Activated CD8-positive, alpha-beta memory T cell treated with anti-CD3 and anti-CD28 coated beads for 36 hours (primary cell): ENCODE measurements around the gene BACH1. TPM values are rescaled to one million over a fixed set of nuclear protein-coding genes. Genes with fewer than 3 reads are reported as not detected.
"Not testable (repeated sequence)": the region's sequence is repeated elsewhere in the genome, so short reads cannot be mapped to it uniquely, and the experiment has no call there.

Experiments
- CTCF ChIA-PET: fragments of 350-600 bp; sonication (Branson Sonifier 250); formaldehyde crosslinking; loops from one replicate; lab custom pipeline; 2021; ENCODE audit warnings: antibody characterized with exemption; lab: Charles Lee
- POLR2A ChIA-PET: fragments of 350-600 bp; sonication (Branson Sonifier 250); formaldehyde crosslinking; loops from one replicate; lab custom pipeline; 2021; ENCODE audit warnings: antibody characterized with exemption; lab: Charles Lee
- total RNA-seq, 2 experiments: library from RNA; stranded (reverse); gene quantifications; one replicate each; pipeline ENCODE4 v1.2.3, GENCODE V29; 2021

Gene BACH1
- total RNA-seq, 2 experiments from 2014 or later = 20.5 to 21.5 TPM

DNA sequence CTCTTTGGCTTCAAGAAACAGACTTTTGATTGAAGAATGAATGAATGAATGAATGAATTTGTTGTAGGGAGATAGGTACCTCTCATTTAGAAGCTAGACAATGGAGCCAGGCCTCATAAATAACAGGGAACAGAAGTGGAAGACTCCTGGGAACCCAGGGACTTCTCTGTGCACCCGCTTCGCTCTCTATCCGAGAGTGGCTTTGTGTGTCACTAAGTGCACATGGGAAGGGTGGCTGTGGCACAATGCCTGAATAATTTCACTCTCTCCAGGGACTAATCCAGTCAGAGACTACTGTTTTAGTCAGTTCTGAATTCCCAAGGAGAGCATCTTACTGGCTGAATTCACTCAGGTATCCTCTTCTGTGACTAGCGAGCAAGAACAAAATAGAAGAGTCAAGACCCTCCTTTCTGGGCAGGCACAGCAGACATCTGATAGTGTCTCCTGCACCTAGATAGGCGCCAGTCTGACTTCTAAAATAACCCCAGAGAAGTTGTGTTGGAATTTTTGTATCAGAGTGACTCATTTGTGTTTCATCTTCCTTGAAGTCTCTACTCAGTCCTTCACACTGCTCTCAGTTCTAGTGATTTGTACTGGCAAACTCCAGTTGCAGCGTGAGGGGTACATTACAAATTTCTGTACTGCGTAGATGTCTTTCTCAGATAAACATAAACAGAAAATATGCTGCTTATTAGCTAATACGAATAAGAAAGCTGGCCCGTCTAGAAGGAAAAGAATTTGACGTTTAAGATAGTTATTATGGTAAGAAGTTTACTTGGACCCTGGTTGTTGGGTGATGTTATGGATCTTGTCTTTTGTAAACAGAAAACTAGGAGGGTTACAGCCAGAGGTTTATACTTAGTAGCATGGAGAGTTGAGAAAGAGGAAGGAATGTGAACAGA, 34.0 kb downstream of the BACH1 start:
- POLR2A ChIA-PET = no interaction called here
- CTCF ChIA-PET = no interaction called here

GRCh38 chr21:29333406-29333805, 34.7 kb downstream of the BACH1 start:
- ChIA-PET POLR2A (no interaction called here), CTCF (no interaction called here)

DNA sequence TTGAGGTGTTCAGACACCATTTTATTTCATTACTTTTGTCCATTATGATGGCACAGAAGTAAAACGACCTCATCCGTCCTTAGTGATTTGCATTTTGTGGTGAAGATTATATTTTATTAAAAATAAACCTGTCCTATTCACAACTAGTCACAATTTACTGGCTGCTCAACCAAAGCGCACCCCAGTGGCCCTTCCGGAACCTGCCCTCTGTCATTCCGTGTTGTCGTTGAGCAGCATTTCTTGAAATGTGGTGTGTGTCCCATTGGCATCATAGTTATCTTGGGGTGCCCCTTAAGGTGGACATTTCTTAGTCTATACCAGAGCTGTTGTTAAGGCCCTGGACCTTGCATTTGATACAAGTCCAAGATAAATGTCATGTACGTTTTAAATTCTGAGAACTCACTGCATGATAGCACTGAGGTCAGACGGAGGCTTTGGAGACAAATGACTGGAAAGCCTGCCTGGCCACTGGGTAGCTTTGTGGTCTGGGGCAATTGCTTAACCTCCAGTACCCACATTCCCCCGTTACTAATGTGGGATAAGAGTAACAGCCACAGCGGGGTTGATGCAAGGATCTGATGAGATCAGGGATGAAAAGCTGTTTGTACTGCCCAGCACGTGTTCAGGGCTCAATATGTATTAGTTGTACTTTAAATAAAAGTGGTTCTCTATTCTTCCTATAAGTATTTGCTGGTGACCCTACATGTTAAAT, 36.2 kb downstream of the BACH1 start:
- CTCF ChIA-PET = no interaction called here
- POLR2A ChIA-PET = no interaction called here

- ChIA-PET POLR2A (no interaction called here), CTCF (no interaction called here)
These were observed 37.0 kb downstream of the BACH1 start for GRCh38 chr21:29335720-29336119.

GRCh38 chr21:29338256-29338655, 39.5 kb downstream of the BACH1 start:
- CTCF ChIA-PET = interaction anchor here (1.6 kb wide), 1 partner anchor 38 kb away, joined by 4 read pairs; no protein-coding TSS in a partner anchor
- POLR2A ChIA-PET = no interaction called here

DNA sequence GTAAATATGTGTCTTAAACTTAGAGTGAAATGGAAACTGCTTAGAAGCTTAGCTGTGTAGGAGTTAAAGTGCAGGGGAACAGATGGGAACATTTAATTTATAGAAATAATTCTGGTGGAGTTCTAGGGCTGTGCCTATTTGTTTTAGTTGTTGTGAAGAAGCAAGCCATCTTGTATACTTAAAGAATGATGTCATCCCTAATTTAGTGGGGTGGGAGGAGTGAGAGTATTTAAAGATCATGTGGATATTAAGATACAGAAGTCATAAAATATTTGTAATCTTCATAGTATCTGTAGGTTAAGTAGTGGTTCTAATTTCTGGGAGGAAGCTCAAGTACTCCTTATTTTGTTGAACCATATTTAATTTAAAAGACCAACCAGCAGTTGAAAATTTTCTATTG, 41.5 kb downstream of the BACH1 start:
- ChIA-PET CTCF (interaction anchor here (1.1 kb wide), 1 partner anchor 31 kb away, joined by 3 read pairs; no protein-coding TSS in a partner anchor), POLR2A (no interaction called here)

DNA sequence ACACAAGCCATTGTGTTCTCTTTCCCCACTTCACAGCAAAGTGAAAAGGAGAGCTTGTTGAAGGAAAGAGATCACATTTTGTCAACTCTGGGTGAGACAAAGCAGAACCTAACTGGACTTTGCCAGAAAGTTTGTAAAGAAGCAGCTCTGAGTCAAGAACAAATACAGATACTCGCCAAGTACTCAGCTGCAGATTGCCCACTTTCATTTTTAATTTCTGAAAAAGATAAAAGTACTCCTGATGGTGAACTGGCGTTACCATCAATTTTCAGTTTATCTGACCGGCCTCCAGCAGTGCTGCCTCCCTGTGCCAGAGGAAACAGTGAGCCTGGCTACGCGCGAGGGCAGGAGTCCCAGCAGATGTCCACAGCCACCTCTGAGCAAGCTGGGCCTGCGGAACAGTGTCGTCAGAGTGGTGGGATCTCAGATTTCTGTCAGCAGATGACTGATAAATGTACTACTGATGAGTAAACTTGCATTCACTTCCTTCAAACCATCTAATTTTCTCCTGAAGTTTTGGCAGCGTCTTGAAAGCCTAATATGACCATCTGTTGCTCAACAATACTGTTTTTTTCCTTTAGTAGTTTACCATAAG, 43.7 kb downstream of the BACH1 start:
- ChIA-PET CTCF (interaction anchor here (0.8 to 1.2 kb wide), 2 partner anchors 29 to 97 kb away, joined by 4 read pairs; no protein-coding TSS in a partner anchor), POLR2A (interaction anchor here (0.9 to 1.8 kb wide), 3 partner anchors 42 to 340 kb away, joined by 3 to 9 read pairs (median 6); partner anchors contain the start of gene BACH1)

GRCh38 chr21:29343519-29343918, 44.8 kb downstream of the BACH1 start:
- POLR2A ChIA-PET = interaction anchor here (0.6 to 1.8 kb wide), 2 partner anchors 43 kb away, joined by 3 to 6 read pairs; no protein-coding TSS in a partner anchor
- CTCF ChIA-PET = interaction anchor here (1.4 kb wide), 1 partner anchor 46 kb away, joined by 5 read pairs; no protein-coding TSS in a partner anchor

GRCh38 chr21:29346281-29346680, 47.6 kb downstream of the BACH1 start:
- ChIA-PET CTCF (no interaction called here), POLR2A (no interaction called here)

DNA sequence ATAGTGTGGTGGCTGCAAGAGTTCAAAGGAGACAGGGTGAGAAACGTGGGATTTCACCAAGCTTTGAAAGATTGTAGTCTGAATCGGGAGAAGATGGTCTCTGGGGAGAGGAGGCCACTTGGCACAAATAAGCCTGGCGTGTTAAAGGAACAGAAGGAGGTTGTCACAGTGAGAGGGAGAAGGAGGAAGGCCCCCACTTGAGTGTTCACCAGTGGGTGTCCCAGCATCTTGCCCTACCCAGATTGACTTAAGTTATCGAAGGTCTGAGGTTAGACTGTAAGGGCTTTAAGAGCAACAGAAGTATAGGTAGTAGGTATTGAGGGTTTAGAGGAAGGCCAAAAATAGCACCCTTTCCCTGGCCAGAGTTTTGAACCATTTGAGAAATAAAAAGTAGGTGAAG, 48.0 kb downstream of the BACH1 start:
- POLR2A ChIA-PET = no interaction called here
- CTCF ChIA-PET = no interaction called here

- POLR2A ChIA-PET = no interaction called here
- CTCF ChIA-PET = no interaction called here
These were observed 48.6 kb downstream of the BACH1 start for GRCh38 chr21:29347274-29347681.

GRCh38 chr21:29349702-29350101, 51.0 kb downstream of the BACH1 start:
- POLR2A ChIA-PET = interaction anchor here (0.7 kb wide), 1 partner anchor 20 kb away, joined by 4 read pairs; no protein-coding TSS in a partner anchor
- CTCF ChIA-PET = interaction anchor here (1.5 to 1.9 kb wide), 2 partner anchors 22 to 26 kb away, joined by 3 to 5 read pairs; no protein-coding TSS in a partner anchor

DNA sequence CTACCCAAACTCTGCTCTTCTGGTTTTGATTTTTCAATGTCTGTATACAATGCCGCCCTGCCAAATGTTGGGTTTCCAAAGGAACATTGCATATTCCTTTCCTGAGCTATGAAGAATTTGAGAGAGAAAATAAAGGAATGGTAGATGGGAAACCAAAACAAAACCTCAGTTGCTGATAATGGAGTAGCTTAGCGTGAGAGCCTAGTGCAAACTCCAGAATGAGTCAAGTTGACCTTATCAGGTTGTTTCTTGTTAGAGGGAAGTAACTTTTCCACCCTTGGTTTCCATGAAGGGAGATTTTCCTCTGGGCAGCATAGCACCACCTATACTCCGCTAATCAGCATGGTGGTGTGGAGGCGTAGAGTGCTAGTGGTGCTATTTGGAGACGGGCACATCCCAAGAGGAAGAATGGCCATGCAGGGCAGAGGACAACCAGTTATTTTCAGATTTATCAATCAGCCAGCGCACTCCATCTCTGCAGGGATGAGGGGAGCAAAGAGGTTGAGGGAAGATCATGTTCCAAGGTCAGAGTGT, 51.6 kb downstream of the BACH1 start:
- POLR2A ChIA-PET = no interaction called here
- CTCF ChIA-PET = interaction anchor here (1.5 kb wide), 1 partner anchor 26 kb away, joined by 3 read pairs; no protein-coding TSS in a partner anchor

DNA sequence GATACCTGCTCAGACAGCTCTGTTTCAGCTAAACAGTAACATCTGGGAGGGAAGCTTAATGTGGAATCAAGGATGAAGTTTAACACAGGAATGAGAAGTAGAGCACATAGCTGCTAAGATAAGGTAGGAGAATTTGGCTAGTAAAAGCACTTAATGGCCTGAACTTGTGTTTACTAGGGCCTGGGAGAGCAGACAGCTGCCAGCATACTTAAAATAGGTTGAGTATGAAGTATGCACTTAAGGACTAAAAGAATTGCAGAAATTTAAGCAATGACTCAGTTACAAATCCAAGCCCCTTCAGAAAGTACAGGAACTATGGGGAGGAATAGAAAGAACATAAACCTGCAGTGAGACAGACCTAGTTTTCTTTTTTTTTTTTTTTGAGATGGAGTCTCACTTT, 53.0 kb downstream of the BACH1 start:
- POLR2A ChIA-PET = no interaction called here
- CTCF ChIA-PET = no interaction called here

GRCh38 chr21:29355043-29355710, 56.5 kb downstream of the BACH1 start:
- CTCF ChIA-PET = not testable (repeated sequence)
- POLR2A ChIA-PET = interaction anchor here (1.1 kb wide), 1 partner anchor 16 kb away, joined by 3 read pairs; no protein-coding TSS in a partner anchor

DNA sequence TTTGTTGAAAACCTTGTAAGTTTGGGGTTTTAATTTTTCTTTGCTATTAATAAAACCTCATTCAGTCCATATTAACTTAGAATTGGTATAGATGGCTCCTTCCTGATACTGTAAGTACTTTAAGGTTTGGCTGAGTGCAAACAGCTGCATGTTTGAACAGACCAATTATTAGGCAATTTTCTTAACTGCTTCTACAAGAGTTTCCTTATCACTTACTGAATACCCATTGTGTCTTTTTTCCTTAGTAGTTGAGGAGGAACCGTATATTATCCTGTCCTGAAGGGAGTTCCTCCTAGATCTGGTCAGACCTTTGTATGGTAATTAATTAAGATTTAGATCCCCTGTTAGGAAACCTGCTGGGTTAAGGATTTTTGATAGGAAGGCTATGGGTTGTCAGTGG, 57.6 kb downstream of the BACH1 start:
- POLR2A ChIA-PET = not testable (repeated sequence)
- CTCF ChIA-PET = interaction anchor here (0.7 to 1.2 kb wide), 2 partner anchors 59 to 90 kb away, joined by 3 read pairs; no protein-coding TSS in a partner anchor

DNA sequence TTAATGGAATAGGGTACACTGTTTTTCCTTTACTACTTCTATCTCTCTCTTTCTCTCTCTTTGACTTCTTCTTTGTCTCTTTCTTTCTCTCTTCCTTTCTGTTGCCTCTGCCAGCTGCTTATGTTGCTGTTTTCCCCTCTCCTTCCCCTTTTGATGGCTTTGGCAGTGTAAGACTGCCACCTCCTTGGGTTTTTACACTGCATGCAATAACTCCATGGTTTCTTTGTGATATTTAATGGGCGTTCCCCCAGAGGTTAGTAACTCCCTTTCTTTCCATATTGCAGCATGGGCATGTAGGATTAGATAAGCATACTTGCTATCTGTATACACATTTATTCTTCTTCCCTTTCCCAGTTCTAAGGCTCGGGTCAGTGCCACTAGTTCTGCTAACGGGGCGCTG, 58.1 kb downstream of the BACH1 start:
- CTCF ChIA-PET = interaction anchor here (0.7 to 1.2 kb wide), 2 partner anchors 60 to 91 kb away, joined by 3 read pairs; no protein-coding TSS in a partner anchor
- POLR2A ChIA-PET = not testable (repeated sequence)

- POLR2A ChIA-PET = no interaction called here
- CTCF ChIA-PET = interaction anchor here (2.1 kb wide), 1 partner anchor 11 kb away, joined by 7 read pairs; no protein-coding TSS in a partner anchor
These were observed 61.0 kb downstream of the BACH1 start for GRCh38 chr21:29359718-29360117.
